WERI-Rb-1 (cell line): ENCODE data around the gene MAN1C1.

Experiments used
- DNase-seq: peaks from one replicate; pipeline ENCODE4 v3.0.0-alpha.2; 2020
- H3K27ac ChIP-seq: fragments of 250-450 bp; sonication (Bioruptor Pico); 2 replicates; pipeline ENCODE4 v1.5.1; 2020; ENCODE audit warnings: mild to moderate bottlenecking, moderate library complexity
- H3K27me3 ChIP-seq: fragments of 250-450 bp; sonication (Bioruptor Pico); 2 replicates; pipeline ENCODE4 v1.5.1; 2021; ENCODE audit warnings: mild to moderate bottlenecking, low read depth, moderate library complexity; ENCODE audit not compliant: insufficient read depth, severe bottlenecking
- H3K36me3 ChIP-seq: fragments of 250-450 bp; sonication (Bioruptor Pico); 2 replicates; pipeline ENCODE4 v1.5.1; 2020; ENCODE audit warnings: mild to moderate bottlenecking, moderate library complexity
- H3K4me3 ChIP-seq: 2 replicates; pipeline ENCODE4 v1.5.1; 2011; ENCODE audit warnings: low read depth, mild to moderate bottlenecking, control low read depth, low read length
- H3K9me3 ChIP-seq: fragments of 250-450 bp; sonication (Bioruptor Pico); 2 replicates; pipeline ENCODE4 v1.5.1; 2021; ENCODE audit warnings: mild to moderate bottlenecking, moderate library complexity; ENCODE audit not compliant: severe bottlenecking
- CTCF ChIP-seq: IDR thresholded peaks from 2 replicates; pipeline ENCODE4 v1.5.1; 2011; ENCODE audit warnings: low read depth, mild to moderate bottlenecking, control low read depth, inconsistent platforms, low read length

Gene MAN1C1

GRCh38 chr1:25748531-25749205, 132.1 kb downstream of the MAN1C1 start:
- DNase-seq: no peak
- H3K27ac ChIP-seq: peak overlapping the region; percentile 62
- TF ChIP-seq CTCF: no peak

DNA sequence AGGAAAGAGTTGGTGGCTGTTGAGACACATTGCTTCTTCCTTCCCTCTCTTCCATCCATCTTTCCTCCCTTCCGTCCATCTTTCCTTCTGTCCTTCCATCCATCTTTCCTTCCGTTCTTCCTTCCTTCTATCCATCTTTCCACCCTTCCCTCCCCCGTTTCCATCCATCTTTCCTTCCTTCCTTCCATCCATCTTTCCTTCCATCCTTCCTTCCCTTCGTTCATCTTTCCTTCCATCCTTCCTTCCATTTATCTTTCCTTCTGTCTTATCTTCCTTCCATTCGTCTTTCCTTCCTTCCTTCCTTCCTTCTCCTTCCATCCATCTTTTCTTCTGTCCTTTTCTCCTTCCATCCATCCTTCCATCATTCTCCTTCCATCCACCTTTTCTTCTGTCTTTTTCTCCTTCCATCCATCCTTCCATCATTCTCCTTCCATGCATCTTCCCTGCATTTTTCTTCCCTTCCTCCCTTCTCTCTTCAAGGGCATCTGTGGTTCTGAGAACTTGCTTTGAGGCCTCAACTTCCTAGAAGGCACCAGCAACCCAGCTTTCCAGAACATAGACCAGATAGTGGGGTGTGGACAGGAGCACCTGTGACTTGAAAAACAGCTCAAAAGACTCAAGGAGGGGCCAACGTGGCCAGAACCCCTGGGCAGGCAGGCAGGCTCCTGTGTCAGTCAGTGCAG, 134.5 kb downstream of the MAN1C1 start:
- no peak overlapping the region for H3K27ac ChIP-seq
- H3K36me3 ChIP-seq: no peaks in the 10 kb centered on the region
- H3K27me3 ChIP-seq: no peaks in the 10 kb centered on the region
- TF ChIP-seq CTCF: no peak
- no peaks in the 10 kb centered on the region for H3K9me3 ChIP-seq
- H3K4me3 ChIP-seq: no peak overlapping the region
- no peak for DNase-seq

More at GRCh38 chr1:25748531-25749205, 132.1 kb downstream of the MAN1C1 start:
- H3K4me3 ChIP-seq: no peak overlapping the region
- H3K9me3 ChIP-seq: no peaks in the 10 kb centered on the region
- no peaks in the 10 kb centered on the region for H3K36me3 ChIP-seq
- no peaks in the 10 kb centered on the region for H3K27me3 ChIP-seq

DNA sequence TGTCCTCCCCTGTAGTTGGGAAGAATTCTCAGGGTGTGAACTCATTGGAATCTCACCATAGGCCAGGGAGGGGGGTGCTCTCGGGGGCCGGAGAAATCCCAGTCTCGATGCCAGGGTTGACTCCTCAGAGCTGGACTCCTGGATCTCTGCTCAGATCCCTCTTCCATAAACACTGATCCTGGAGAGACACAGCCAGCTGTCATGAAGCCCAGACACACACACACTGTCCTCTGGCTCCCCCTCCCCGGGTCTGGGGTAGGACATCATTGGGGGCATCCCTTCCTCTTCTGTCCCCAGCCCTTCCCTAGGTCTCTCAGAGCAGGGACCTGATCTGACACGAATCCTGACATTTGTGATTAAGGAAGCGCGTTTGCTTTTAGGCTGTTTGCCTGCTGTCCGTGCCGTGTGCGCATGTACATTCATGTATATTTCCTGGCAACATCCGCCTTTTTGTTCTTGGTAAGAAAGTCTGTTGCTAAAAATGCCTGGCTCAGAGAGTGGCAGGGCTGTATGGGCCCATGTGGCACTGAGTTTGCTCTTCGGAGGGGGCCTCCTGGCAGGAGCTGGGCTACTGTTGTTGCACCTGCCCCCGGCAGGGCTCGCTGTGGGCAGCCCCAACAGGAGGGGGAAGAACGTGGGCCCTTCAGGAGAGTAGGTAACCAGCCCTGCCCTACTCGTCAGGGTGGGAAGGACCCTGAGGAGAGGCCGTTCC, 138.0 kb downstream of the MAN1C1 start:
- no peak overlapping the region for H3K4me3 ChIP-seq
- peak; percentile 36; the same call in 1 of the 2 replicates for TF ChIP-seq CTCF
- no peak overlapping the region for H3K27ac ChIP-seq
- H3K27me3 ChIP-seq: no peaks in the 10 kb centered on the region
- no peaks in the 10 kb centered on the region for H3K36me3 ChIP-seq
- DNase-seq: peak; percentile 51
- H3K9me3 ChIP-seq: no peaks in the 10 kb centered on the region

DNA sequence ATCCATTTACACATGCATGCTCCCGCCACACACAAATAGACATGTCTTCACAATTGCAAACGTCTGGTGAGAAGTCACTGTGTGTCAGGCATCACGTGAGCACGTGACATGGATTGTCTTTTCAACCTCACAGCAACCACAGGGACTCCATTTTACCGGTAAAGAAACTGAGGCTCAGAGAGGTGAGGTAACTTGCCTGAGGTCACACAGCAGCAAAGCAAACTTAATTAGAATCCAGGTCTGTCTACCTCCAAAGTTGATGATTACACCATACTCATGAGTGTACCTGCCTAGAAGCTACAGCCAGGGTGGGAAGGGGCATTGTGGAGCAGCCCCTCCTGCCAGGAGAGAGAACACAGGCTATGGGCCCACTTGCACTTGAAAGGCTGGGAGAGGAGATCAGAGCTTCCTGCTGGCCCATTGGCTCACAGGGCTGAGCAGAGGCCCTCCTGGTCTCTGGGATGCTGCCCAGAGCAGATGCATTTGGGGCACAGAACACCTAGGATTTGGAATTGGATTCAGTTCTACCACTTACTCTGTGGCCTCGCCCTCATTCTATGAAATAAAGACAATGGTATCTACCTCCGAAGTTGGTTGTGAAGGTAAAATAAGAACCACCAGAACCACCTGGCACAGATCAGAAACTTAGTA, 139.0 kb downstream of the MAN1C1 start:
- no peak for DNase-seq
- no peak overlapping the region for H3K4me3 ChIP-seq
- no peaks in the 10 kb centered on the region for H3K36me3 ChIP-seq
- H3K9me3 ChIP-seq: no peaks in the 10 kb centered on the region
- H3K27ac ChIP-seq: no peak overlapping the region
- no peak for TF ChIP-seq CTCF
- no peaks in the 10 kb centered on the region for H3K27me3 ChIP-seq

DNA sequence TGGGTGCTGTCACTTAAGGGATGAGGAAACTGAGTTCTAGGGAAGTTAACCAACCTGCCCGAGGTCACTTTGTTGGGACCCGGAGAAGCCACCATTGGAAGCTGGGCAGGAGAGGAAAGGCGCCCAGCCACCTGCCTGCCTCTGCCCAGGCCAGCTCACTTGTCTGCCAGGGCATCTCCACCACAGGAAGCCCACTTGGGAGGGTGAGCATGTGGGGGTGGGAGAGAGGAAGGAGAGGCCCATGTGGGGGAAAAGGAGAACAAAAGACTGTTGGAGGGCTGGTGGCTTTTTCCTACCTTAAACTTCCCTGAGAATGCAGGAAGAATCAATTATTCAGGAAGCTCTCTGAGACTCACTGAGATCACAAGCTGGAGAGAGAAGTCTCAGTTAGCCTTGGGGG, 139.6 kb downstream of the MAN1C1 start:
- TF ChIP-seq CTCF: no peak
- no peaks in the 10 kb centered on the region for H3K9me3 ChIP-seq
- no peak overlapping the region for H3K4me3 ChIP-seq
- DNase-seq: no peak
- H3K27ac ChIP-seq: no peak overlapping the region
- no peaks in the 10 kb centered on the region for H3K27me3 ChIP-seq
- H3K36me3 ChIP-seq: no peaks in the 10 kb centered on the region
